Mesothelial cell of epicardium (in vitro differentiated cells): Measurements from ENCODE around the gene PAN2. TPM values are rescaled to one million over a fixed set of nuclear protein-coding genes. Genes with fewer than 3 reads are reported as not detected.

ENCODE experiments used
- DNase-seq, 2 experiments: peaks; one replicate each; pipeline ENCODE4 v3.0.0; 2021; ENCODE audit warnings: low spot score in 2 of 2; ENCODE audit not compliant: unreplicated experiment in 2 of 2
- H3K27ac Mint-ChIP-seq: 2 replicates; pipeline ENCODE4 v1.8.0; 2021; ENCODE audit warnings: mixed read lengths
- H3K27me3 Mint-ChIP-seq: 2 replicates; pipeline ENCODE4 v1.8.0; 2021; ENCODE audit warnings: low read depth, mixed read lengths
- H3K36me3 Mint-ChIP-seq: 2 replicates; pipeline ENCODE4 v1.8.0; 2021; ENCODE audit warnings: mixed read lengths
- H3K4me1 Mint-ChIP-seq: 2 replicates; pipeline ENCODE4 v1.8.0; 2021; ENCODE audit warnings: mixed read lengths
- H3K4me3 Mint-ChIP-seq: 2 replicates; pipeline ENCODE4 v1.8.0; 2021; ENCODE audit warnings: mild to moderate bottlenecking, moderate library complexity, mixed read lengths
- H3K9me3 Mint-ChIP-seq: 2 replicates; pipeline ENCODE4 v1.8.0; 2021; ENCODE audit warnings: mixed read lengths
- CTCF ChIP-seq: fragments of 200-600 bp; sonication (generic); IDR thresholded peaks from one replicate; pipeline ENCODE4 v1.5.0; 2021; ENCODE audit warnings: antibody characterized with exemption; ENCODE audit not compliant: unreplicated experiment
- total RNA-seq: library from RNA; stranded (reverse); gene quantifications from 3 replicates; pipeline ENCODE4 v1.2.1, GENCODE V29; 2021

Gene PAN2
- total RNA-seq, 1 donor from 2014 or later: 66.4 TPM

GRCh38 chr12:56304872-56305590, 28.8 kb downstream of the PAN2 start:
- H3K36me3 Mint-ChIP-seq: peaks cover 17% of the 10 kb centered on the region
- no peak for TF ChIP-seq CTCF
- DNase-seq: no peak
- no peaks in the 10 kb centered on the region for H3K27me3 Mint-ChIP-seq
- H3K4me3 Mint-ChIP-seq: no peak overlapping the region
- no peak overlapping the region for H3K27ac Mint-ChIP-seq
- H3K4me1 Mint-ChIP-seq: peaks cover 12% of the 10 kb centered on the region
- no peaks in the 10 kb centered on the region for H3K9me3 Mint-ChIP-seq

- DNase-seq: no peak
- H3K27ac Mint-ChIP-seq: no peak overlapping the region
- TF ChIP-seq CTCF: no peak
- no peak overlapping the region for H3K4me3 Mint-ChIP-seq
- peaks cover 13% of the 10 kb centered on the region for H3K36me3 Mint-ChIP-seq
- no peaks in the 10 kb centered on the region for H3K27me3 Mint-ChIP-seq
- H3K9me3 Mint-ChIP-seq: no peaks in the 10 kb centered on the region
- peaks cover 13% of the 10 kb centered on the region for H3K4me1 Mint-ChIP-seq
These were observed 29.5 kb downstream of the PAN2 start for GRCh38 chr12:56304276-56304675.

GRCh38 chr12:56300644-56301464, 32.9 kb downstream of the PAN2 start:
- Mint-ChIP-seq H3K4me1 (peaks cover 25% of the 10 kb centered on the region), H3K9me3 (no peaks in the 10 kb centered on the region), H3K4me3 (peak overlapping the region; percentile 93), H3K36me3 (peaks cover 9% of the 10 kb centered on the region), H3K27ac (peak overlapping the region; percentile 92), H3K27me3 (no peaks in the 10 kb centered on the region)
- DNase-seq: no peak
- no peak for TF ChIP-seq CTCF

- Mint-ChIP-seq H3K27me3 (no peaks in the 10 kb centered on the region), H3K4me1 (peaks cover 25% of the 10 kb centered on the region), H3K4me3 (peak within 1 kb of the TSS; percentile 93), H3K36me3 (peaks cover 6% of the 10 kb centered on the region), H3K27ac (peak within 1 kb of the TSS; percentile 92), H3K9me3 (no peaks in the 10 kb centered on the region)
- TF ChIP-seq CTCF: no peak
- DNase-seq: peak; percentile 97
These were observed 33.8 kb downstream of the PAN2 start, which contains the start of gene CS for GRCh38 chr12:56299853-56300643. CS (minus strand) TSS chr12:56300330; CDS start chr12:56300201, 129 bp downstream.

- TF ChIP-seq CTCF: no peak
- Mint-ChIP-seq H3K27me3 (no peaks in the 10 kb centered on the region), H3K4me1 (peaks cover 25% of the 10 kb centered on the region)
These were observed 34.4 kb downstream of the PAN2 start for GRCh38 chr12:56299308-56299852.

More at GRCh38 chr12:56299308-56299852, 34.4 kb downstream of the PAN2 start:
- Mint-ChIP-seq H3K27ac (peak overlapping the region; percentile 92), H3K9me3 (no peaks in the 10 kb centered on the region), H3K36me3 (peaks cover 4% of the 10 kb centered on the region), H3K4me3 (peak overlapping the region; percentile 93)
- no peak for DNase-seq
